ENCODE data around the gene P2RY1.
"Not testable (repeated sequence)": the region's sequence is repeated elsewhere in the genome, so short reads cannot be mapped to it uniquely, and the experiment has no call there.

P2RY1 gene

GRCh38 chr3:152839511-152839910, 4.6 kb downstream of the P2RY1 start:
- no peak for DNase-seq

DNA sequence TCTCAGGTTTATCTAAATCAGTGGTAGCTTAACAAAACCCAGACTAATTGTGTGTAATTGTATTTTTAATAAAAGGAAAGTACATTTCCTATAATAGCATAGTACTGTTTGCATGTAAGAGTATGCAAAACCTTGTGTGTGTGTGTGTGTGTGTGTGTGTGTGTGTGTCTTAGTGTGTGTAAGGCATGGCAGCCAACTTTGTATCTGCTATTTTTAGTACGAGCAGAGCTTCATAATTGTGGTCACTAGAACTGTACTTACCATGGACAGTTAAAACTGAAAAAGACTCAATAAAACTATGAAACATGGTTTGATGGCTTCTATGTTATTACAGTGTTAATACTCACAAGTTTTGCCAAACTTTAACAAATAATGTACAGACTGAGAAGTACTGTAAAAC, 6.2 kb downstream of the P2RY1 start:
- DNase-seq: no peak

DNA sequence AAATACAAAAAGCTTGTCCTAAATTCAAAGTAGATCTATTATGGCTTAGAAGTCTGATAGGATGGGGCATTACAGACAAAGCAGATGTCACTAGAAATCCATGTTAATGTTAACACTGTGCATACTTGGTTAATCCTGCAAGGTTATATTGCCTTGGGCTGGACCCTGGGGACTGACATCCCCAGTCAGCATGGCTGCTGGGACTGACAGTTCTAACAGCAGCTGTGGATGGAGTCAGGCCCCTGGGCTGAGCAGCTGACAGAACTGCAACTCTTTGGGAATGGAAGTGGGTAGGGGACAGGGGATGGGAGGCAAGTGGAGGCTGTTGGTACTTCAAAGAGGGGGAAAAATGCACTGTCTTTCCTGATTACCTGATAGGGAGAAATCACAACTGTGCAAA, 7.5 kb downstream of the P2RY1 start:
- DNase-seq: no peak

DNA sequence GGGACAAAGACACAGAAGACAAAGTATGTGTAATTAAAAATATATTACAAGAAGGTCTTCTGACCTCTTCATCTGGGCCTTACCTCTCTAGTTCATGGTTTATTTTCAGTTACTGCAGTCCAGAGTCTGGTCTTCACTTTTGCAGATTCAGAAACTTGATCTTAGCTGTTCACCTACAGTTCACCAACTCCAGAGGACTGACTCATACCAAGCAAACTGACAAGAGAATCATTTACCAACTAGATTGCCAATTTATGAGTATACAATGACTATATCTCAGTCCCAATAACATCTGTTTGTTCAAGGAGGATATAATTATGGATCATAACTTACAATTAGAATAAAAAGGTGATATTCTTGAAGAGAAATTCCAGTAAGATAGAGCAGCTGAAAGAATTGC, 9.0 kb downstream of the P2RY1 start:
- DNase-seq: no peak

- DNase-seq: not testable (repeated sequence)
Measured at GRCh38 chr3:152846572-152847202, 11.8 kb downstream of the P2RY1 start.

DNA sequence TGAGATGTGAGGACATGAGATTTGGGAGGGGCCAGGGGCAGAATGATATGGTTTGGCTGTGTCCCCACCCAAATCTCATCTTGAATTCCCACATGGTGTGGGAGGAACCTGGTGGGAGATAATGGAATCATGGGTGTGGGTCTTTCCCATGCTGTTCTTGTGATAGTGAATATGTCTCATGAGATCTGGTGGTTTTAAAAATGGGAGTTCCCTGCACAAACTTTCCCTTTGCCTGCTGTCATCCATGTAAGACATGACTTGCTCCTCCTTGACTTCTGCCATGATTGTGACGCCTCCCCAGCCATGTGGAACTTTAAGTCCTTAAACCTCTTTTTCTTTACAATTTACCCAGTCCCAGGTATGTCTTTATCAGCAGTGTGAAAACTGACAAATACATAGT, 12.7 kb downstream of the P2RY1 start:
- DNase-seq: not testable (repeated sequence)

GRCh38 chr3:152849996-152850578, 15.2 kb downstream of the P2RY1 start:
- DNase-seq: no peak

DNA sequence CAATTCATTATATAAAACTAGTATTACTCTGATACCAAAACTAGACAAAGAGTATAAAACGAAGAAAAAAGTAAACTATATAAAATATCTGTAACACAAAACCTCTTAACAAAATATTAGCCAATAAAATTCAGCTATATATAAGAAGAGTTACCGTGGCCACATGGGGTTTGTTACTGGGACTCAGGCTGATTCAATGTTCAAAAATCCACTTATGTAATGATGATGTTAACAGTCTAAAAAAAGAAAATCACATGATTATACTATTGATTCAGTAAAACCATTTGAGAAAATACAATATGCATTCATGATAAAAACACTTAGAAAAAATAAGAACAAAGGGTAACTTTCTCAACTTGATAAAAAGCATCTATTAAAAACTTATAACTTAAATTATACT, 18.3 kb downstream of the P2RY1 start:
- no peak for DNase-seq

- no peak for DNase-seq
Measured at GRCh38 chr3:152857082-152857481, 22.2 kb downstream of the P2RY1 start.

DNA sequence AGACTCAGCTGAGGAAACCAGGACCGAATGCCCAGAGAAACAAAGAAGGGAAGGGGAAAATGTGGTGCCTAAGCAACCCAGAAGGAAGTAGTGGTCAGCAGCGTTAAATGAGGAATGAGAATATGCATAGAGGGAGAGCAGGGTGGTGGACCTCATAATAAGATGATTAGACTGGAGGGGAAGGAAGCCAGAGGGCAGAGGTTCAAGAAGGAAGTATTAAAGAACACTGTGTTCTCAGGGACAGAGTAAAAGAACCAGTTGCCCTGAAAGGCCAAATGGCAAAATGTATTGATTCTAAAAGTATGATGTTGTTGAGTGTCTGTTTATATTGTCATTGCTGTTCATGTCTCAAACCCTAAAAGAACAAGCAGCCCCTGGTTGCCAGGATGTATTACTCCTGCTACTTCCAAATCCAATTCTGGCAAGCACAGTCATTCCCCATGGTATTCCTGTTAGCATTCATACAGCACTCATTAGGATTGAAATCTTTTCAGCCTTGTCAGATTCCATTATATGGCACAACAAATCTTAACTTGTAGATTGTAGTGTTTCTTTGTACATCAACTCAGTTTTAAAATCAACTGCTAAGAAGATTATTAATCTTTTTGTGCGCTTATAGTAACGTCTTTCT, 23.4 kb downstream of the P2RY1 start:
- no peak for DNase-seq

- DNase-seq: no peak
Measured at GRCh38 chr3:152860736-152861135, 25.8 kb downstream of the P2RY1 start.

- DNase-seq: no peak
Measured at GRCh38 chr3:152865668-152866245, 30.8 kb downstream of the P2RY1 start.

- no peak for DNase-seq
Measured at GRCh38 chr3:152870027-152870426, 35.1 kb downstream of the P2RY1 start.

DNA sequence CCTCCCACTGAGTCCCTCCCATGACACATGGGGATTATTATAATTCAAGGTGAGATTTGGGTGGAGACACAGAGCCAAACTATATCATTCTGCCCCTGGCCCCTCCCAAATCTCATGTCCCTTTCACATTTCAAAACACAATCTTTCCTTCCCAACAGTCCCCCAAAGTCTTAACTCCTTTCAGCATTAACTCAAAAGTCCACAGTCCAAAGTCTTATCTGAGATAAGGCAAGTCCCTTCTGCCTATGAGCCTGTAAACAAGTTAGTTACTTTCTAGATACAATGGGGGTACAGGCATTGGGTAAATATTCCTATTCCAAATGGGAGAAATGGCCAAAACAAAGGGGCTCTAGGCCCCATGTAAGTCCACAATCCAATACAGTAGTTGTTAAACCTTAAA, 38.4 kb downstream of the P2RY1 start:
- DNase-seq: not testable (repeated sequence)

DNA sequence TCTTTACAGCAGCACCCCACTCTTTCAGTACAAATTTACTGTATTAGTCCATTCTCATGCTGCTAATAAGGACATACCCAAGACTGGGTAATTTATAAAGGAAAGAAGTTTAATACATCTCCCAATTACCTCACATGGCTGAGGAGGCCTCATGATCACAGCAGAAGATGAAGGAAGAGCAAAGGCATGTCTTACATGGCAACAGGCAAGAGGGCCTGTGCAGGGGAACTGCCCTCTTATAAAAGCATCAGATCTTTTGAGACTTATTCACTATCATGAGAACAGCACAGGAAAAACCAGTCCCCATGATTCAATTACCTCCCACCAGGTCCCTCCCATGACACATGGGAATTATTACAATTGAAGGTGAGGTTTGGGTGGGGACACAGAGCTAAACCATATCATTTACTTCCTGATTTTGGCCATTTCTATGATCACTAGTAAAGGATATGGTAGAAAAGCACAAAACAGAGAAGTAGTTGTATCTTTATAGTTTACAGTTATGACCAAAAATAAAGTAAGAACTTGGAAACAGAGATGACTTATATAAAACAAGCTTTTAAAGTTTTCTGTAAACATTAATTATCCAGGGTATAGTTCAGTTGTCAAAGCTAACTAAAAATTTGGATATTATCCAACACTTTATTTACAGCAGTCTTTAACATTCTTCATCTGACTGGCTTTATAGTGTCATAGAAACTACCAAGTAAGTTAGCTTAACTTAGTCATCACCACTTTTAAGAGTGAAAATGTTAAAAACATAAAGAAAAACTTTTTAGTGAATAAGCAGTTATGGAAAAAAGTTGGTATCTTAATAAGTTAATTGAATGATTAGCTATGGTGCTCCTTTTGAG, 40.2 kb downstream of the P2RY1 start:
- DNase-seq: no peak

DNA sequence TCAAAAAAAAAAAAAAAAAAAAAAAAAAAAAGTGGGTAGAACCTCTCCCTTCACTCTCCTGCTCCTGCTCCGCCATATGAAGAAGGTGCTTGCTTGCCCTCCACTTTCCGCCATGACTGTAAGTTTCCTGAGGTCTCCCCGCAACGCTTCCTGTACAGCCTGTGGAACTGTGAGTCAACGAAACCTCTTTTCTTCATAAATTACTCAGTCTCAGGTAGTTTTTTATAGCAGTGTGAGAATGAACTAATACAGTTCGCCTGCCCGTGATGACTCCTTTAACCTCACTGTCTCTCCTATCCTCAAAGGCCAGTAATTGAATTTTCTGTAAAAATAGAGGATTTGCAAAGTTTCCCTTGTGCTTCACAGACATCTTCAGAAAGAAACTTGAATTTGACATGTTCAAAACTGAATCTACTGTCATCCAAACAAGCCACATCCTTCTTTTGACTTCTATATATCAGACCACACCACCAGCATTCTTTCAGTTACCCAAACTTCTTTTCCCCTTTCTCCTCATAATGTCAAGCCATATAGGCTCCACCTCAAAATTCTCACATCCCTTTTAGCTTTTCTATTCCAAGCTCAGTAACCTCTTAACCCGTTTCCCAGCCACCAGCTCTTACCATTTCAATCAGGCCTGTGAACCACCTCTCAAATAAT, 44.3 kb downstream of the P2RY1 start:
- no peak for DNase-seq

- no peak for DNase-seq
Measured at GRCh38 chr3:152879790-152880174, 44.9 kb downstream of the P2RY1 start.

- DNase-seq: no peak
Measured at GRCh38 chr3:152885076-152885475, 50.1 kb downstream of the P2RY1 start.

Measured in CD4-positive, alpha-beta T cell treated with Interleukin-17A for 4 hours (primary cell).